Measurements from ENCODE around the gene MCTP1. TPM values are rescaled to one million over a fixed set of nuclear protein-coding genes. Genes with fewer than 3 reads are reported as not detected.

The MCTP1 gene
- total RNA-seq, 1 experiment from 2014 or later = 2.5 TPM

DNA sequence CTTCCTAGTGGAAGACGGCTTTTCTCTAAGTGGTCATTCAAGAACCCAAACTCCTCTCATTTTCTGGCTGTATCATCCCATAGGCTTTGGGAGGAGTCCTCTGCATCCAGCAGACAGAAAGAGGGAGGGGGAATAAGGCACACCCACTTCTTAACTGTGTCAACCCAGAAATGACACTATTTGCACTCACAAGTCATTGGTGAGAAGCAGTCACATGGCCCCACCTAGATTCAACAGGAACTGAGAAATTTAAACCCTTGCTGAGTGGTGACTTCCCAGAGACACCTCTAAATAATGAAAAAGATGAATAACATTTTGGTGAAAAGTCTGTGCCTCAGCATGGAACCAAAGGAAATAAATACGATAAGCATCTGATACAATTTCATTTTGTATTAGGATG, 120.0 kb downstream of the MCTP1 start:
- H3K4ac ChIP-seq (ENCODE audit: low read depth, low read length) = no peak overlapping the region
- H3K4me1 Mint-ChIP-seq = no peaks in the 10 kb centered on the region
- no peaks in the 10 kb centered on the region for H3K27me3 ChIP-seq (ENCODE audit: insufficient read depth, low read length)
- no peak overlapping the region for H3K56ac ChIP-seq (ENCODE audit: insufficient read length, low read depth, low read length)
- no peaks in the 10 kb centered on the region for H3K79me1 ChIP-seq (ENCODE audit: insufficient read depth, low read depth, low read length, poor library complexity, severe bottlenecking)
- no peak overlapping the region for H3K23ac ChIP-seq (ENCODE audit: insufficient read length, low read depth, low read length)
- H2BK20ac ChIP-seq (ENCODE audit: low read depth, low read length, poor library complexity, severe bottlenecking) = no peak overlapping the region
- no peak overlapping the region for H2BK15ac ChIP-seq (ENCODE audit: low read depth, low read length)
- no peaks in the 10 kb centered on the region for H4K20me1 ChIP-seq (ENCODE audit: control insufficient read depth, insufficient read depth, insufficient read length)
- H4K91ac ChIP-seq (ENCODE audit: insufficient read length, low read depth, low read length) = no peak overlapping the region
- no peak overlapping the region for H2BK120ac ChIP-seq (ENCODE audit: low read depth, low read length, poor library complexity, severe bottlenecking)
- H3K9me3 Mint-ChIP-seq = peaks cover 8 to 9% of the 10 kb centered on the region in 2 experiments; a peak in 4 of 5 replicates
- H3K4me1 ChIP-seq (ENCODE audit: insufficient read depth, low read length) = no peaks in the 10 kb centered on the region
- no peak overlapping the region for H2BK5ac ChIP-seq (ENCODE audit: insufficient read length, low read length)
- no peaks in the 10 kb centered on the region for H3K27me3 Mint-ChIP-seq (ENCODE audit: low read depth)
- no peak overlapping the region for H2BK12ac ChIP-seq (ENCODE audit: insufficient read length, low read depth, low read length)
- no peaks in the 10 kb centered on the region for H3K9me3 ChIP-seq (ENCODE audit: control insufficient read depth, low read depth, low read length)
- no CpG with 5 or more reads among the region's 2 CpGs for WGBS (ENCODE audit: extremely low coverage, insufficient read length, low lambda C conversion rate)
- H3K18ac ChIP-seq (ENCODE audit: insufficient read length, low read depth, low read length) = no peak overlapping the region
- no peak for TF ChIP-seq CTCF (conservative IDR thresholded peaks at IDR 0.05)
- peaks cover 0 to 12% (median 4%) of the 10 kb centered on the region in 3 experiments; a peak in 5 of 7 replicates for H3K36me3 Mint-ChIP-seq (ENCODE audit: insufficient read depth in 1 of 3, low read depth in 3 of 3)
- no peak overlapping the region for H3K27ac Mint-ChIP-seq
- H3K27ac ChIP-seq (ENCODE audit: insufficient read length, low read depth, low read length) = no peak overlapping the region
- no peak for DNase-seq
- no peak overlapping the region for H2AFZ ChIP-seq (ENCODE audit: low read length)
- no peak overlapping the region for H4K8ac ChIP-seq (replicated peaks; ENCODE audit: insufficient read length, low read depth, low read length)
- no peak overlapping the region for H3T11ph ChIP-seq (ENCODE audit: low read length)
- no peaks in the 10 kb centered on the region for H3K79me2 ChIP-seq (ENCODE audit: insufficient read depth, low read length)
- no peak overlapping the region for H3K4me3 Mint-ChIP-seq
- no peak overlapping the region for H2AK5ac ChIP-seq (ENCODE audit: insufficient read length, low read length)
- no peak overlapping the region for H4K5ac ChIP-seq (ENCODE audit: insufficient read length, low read depth, low read length)
- no peaks in the 10 kb centered on the region for H3K23me2 ChIP-seq (ENCODE audit: insufficient read length, low read depth, low read length, poor library complexity, severe bottlenecking)
- no peak overlapping the region for H3K4me2 ChIP-seq (ENCODE audit: insufficient read depth, insufficient read length, low read length)
- H3K14ac ChIP-seq (ENCODE audit: insufficient read depth, low read length) = no peak overlapping the region
- H3K9ac ChIP-seq (ENCODE audit: extremely low read depth, insufficient read length, low read length) = no peak overlapping the region

All from H9 (cell line).